Tibial nerve (tissue), 4 donors: ENCODE results near the gene CREBL2.

Source experiments
- EP300 ChIP-seq, 2 donors: sonication (generic); formaldehyde crosslinking; IDR thresholded peaks; one replicate each; pipeline ENCODE4 v1.6.1; 2017; ENCODE audit warnings: antibody characterized with exemption in 2 of 2, mild to moderate bottlenecking in 1 of 2
- POLR2A ChIP-seq, 2 donors: fragments of 450-650 bp; IDR thresholded peaks; one replicate each; pipeline ENCODE4 v1.6.1; 2017; ENCODE audit warnings: antibody characterized with exemption in 2 of 2, mild to moderate bottlenecking in 2 of 2, moderate library complexity in 2 of 2
- TF ChIP-seq, protein P1 (sequence below), 5 experiments: fragments of 200-600 bp in 3 of 5; fragments of 450-650 bp in 2 of 5; sonication (generic) in 3 of 5; IDR thresholded peaks; one replicate each; pipeline ENCODE4 v1.5.1; 2016 to 2019; ENCODE audit warnings: antibody characterized with exemption in 5 of 5, mild to moderate bottlenecking in 3 of 5, moderate library complexity in 2 of 5

DNA sequence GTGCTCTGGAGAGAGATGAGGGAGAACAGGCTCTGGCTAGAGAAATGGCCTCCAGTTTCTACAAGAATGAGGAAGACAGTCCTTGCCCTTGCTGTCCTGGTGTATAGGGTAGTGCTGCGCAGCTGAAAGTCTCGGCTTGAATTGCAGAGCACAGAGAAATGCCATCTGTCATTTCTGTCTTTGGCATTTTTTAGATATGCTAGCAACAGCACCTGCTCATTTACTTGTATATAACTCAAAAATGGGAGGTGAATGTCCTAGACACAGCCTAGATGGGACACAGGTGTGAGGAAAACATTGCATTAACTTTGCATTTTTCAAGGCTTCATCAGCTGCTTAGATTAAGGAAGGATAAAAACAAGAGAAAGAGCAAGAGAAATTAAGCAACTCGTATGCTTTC lies 48.5 kb downstream of the CREBL2 start:
- TF ChIP-seq, protein P1, sequence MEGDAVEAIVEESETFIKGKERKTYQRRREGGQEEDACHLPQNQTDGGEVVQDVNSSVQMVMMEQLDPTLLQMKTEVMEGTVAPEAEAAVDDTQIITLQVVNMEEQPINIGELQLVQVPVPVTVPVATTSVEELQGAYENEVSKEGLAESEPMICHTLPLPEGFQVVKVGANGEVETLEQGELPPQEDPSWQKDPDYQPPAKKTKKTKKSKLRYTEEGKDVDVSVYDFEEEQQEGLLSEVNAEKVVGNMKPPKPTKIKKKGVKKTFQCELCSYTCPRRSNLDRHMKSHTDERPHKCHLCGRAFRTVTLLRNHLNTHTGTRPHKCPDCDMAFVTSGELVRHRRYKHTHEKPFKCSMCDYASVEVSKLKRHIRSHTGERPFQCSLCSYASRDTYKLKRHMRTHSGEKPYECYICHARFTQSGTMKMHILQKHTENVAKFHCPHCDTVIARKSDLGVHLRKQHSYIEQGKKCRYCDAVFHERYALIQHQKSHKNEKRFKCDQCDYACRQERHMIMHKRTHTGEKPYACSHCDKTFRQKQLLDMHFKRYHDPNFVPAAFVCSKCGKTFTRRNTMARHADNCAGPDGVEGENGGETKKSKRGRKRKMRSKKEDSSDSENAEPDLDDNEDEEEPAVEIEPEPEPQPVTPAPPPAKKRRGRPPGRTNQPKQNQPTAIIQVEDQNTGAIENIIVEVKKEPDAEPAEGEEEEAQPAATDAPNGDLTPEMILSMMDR (IDR thresholded peaks at IDR 0.05): no peak
- TF ChIP-seq POLR2A (IDR thresholded peaks at IDR 0.05) (no peak), EP300 (IDR thresholded peaks at IDR 0.05) (no peak)
